Right lung (tissue), 5 donors: ENCODE data around the gene MARK4. TPM values are rescaled to one million over a fixed set of nuclear protein-coding genes. Genes with fewer than 3 reads are reported as not detected.

Experiments used
- DNase-seq, 2 donors: peaks; one replicate each; pipeline ENCODE4 v3.0.0-alpha.2; 2013
- polyA plus RNA-seq, 5 donors: library from polyadenylated mRNA; unstranded; fragments of 120-200 nt; gene quantifications; one replicate each; pipeline versions ENCODE4 v1.2.1 to v1.2.3, GENCODE V29; 2013; ENCODE audit warnings: inconsistent platforms in 1 of 5, low replicate concordance in 1 of 5; ENCODE audit not compliant: insufficient read length in 5 of 5, insufficient read depth in 1 of 5

The MARK4 gene
- polyA plus RNA-seq, 5 donors, result 24.9 to 40.4 (median 38.9) TPM

- no peak for DNase-seq
Measured at GRCh38 chr19:45271098-45271734, 20.1 kb downstream of the MARK4 start.

DNA sequence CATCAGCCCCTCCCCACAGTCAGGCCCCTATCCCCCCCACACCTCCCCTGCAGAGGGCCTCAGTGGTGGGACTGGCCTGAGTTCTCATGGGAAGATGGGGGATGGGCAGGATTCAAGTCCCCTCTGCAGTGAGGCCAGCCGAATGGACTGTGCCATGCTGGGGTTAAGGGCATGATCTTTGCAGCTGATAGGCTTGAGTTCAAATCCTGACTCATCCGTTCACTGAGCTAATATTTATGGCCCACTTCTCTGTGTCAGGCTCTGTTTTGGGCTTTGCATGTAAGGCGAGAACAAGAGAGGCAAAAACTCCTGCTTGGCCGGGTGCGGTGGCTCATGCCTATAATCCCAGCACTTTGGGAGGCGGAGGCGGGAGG is 20.7 kb downstream of the MARK4 start:
- DNase-seq, result no peak

DNA sequence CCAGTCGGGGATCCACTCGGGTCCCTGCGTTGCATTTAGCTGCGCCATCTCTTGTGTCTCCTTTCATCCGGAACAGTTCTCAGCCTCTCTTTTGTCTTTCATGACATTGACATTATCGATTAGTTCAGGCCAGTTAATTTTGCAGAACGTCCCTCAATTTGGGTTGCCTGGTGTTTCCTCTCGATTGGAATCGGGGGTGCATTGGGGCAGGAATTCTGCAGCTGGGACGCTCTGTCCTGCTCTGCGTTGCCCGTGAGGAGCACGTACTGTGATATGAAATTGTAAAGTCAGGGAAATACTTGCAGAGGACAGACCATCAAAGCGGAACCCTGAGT is 22.4 kb downstream of the MARK4 start:
- no peak for DNase-seq

- DNase-seq, result peak in 1 of 2 donors; percentile 14
Measured at GRCh38 chr19:45275370-45275971, 24.4 kb downstream of the MARK4 start.

DNA sequence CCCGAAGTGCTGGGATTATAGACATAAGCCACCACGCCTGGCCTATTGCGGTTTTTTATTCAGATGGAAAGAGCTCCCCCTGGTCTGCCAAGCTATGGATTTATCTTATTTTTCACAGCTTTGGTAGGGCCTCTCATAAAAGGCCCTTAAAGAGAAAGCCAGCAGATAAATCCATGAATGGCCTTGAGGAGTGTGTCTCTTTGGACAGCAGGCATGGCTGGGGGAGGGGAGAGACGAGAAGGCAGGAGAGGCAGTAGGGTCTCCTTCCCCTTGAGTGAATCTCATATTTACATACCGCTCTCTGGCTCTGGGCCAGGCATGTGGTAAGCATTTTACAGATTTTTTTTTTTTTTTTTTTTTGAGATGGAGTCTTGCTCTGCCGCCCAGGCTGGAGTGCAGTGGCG is 25.2 kb downstream of the MARK4 start:
- DNase-seq, result peak; percentile 64 to 72

GRCh38 chr19:45278087-45278486 is 27.0 kb downstream of the MARK4 start:
- DNase-seq, result no peak

DNA sequence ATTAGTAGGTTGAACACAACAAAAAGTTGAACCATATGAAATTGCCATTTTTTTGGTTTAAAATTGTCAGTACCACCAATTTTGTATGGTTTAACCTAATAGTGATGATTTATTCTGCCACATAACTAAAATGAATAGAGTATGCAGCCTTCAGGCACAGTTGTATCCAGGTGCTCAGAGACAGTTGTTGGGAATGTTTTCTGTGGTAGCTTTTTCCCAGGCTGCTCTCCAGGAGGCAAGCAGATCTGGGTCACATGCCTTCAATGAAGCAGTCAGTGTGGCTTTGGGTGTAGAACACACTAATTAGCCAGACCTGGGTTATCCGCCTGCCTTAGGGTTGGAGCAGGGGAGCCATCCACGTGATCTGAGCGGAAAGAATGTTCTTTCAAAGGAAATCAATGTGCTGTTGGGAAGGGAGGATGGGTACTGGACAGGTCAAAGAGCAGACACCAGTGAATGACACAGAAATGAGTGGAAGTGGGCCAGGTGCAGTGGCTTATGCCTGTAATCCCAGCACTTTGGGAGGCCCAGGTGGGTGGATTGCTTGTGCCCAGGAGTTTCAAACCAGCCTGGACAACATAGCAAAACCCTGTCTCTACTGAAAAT is 28.6 kb downstream of the MARK4 start:
- no peak for DNase-seq

- no peak for DNase-seq
Measured at GRCh38 chr19:45280471-45280961, 29.4 kb downstream of the MARK4 start.

DNA sequence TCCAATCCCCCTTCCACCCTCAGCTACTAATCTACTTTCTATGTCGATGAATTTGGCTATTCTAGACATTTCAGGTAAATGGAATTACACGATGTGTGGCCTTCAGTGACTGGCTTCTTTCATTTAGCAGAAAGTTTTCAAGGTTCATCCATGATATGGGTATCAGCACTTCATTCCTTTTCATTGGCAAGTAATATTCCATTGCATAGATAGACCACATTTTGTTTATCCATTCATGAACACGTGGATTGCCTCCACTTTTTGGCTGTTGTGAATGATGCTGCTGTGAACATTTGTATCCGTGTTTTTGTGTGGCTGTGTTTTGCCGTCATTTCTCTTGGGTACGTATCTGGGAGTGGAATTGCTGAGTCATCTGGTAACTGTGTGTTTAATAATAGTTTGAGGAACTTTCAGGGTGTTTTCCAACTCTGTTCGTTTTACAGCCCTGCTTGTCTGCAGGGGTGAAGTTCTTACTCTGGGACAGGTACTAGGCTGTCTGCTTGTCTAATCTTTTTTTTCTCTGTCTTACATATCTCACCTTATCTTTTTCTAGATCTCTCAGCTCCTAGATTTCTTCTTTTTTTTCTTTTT is 32.5 kb downstream of the MARK4 start:
- no peak for DNase-seq

DNA sequence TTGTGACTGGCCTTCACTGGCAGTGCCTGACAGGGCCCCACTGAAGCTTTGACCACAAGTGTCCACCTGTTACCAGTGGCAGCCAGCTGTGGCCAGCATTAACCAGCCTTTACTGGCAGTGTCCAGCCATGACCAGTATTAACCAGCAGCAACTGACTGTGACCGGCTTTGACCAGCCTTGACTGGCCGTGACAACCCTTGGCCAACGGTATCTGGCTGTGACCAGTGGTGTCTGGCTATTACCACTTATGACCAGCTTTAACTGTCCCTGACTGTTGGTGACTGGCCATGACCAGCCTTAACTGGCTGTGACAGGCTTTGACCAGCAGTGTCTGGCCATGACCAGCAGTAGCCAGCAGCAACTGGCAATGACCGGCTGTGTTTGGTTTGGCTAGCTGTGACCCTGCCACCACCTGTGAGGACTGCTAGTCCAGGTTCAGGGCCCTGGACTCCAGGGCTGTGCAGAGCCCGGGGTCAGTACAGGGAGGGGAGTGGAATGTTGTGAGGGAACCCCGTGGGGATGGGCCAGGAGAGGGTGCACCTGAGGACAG is 39.4 kb downstream of the MARK4 start:
- no peak for DNase-seq

- no peak for DNase-seq
Measured at GRCh38 chr19:45291834-45292233, 40.8 kb downstream of the MARK4 start.

GRCh38 chr19:45293682-45294081 is 42.6 kb downstream of the MARK4 start:
- no peak for DNase-seq

GRCh38 chr19:45294291-45295029 is 43.4 kb downstream of the MARK4 start:
- no peak for DNase-seq

- DNase-seq, result no peak
Measured at GRCh38 chr19:45295873-45296272, 44.8 kb downstream of the MARK4 start.

- DNase-seq, result no peak
Measured at GRCh38 chr19:45296355-45296754, 45.3 kb downstream of the MARK4 start.

DNA sequence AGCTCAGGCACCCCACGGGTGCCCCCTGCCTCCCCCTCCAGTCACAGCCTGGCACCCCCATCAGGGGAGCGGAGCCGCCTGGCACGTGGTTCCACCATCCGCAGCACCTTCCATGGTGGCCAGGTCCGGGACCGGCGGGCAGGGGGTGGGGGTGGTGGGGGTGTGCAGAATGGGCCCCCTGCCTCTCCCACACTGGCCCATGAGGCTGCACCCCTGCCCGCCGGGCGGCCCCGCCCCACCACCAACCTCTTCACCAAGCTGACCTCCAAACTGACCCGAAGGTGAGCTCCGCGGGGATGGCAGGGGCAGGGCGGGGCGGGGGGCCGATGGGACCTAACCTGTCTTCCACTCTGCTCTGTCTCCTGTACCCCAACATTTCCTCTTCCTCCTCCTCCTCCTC is 46.6 kb downstream of the MARK4 start:
- DNase-seq, result no peak

DNA sequence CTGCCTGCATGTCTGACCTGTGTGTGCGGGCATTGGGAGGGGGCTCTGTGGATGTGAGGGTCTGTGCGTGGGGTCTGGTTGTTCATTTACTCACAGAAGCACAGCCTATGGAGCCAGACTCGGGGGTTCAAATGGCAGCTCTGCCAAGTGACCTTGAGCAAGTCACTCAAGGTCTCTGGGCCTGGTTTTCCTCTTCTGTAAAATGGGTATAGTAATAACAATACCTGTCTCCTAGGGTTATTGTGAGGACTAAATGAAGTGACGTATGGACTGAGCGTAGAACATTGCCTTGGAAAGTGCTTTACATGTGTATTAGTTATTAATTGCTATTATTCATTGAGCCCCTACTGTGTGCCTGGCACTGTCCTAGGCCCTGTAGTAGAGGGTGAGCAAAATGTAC is 47.2 kb downstream of the MARK4 start:
- DNase-seq, result no peak

DNA sequence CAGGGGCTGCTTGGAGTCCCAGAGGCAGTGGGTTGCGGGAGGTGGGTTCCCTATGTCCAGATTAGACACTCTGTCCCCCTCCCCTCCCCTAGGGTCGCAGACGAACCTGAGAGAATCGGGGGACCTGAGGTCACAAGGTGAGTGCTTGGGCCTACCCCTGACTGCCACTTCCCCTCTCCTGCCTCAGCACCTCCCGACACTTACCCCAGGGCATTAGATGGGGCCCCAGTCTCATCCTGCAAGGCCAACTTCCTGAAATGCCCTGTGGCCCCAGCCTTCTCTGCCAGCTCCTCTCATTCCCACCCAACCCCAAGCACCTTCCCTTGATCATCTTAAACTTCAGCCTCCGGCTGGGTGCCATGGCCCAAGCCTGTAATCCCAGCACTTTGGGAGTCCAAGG is 48.6 kb downstream of the MARK4 start:
- DNase-seq, result no peak

- DNase-seq, result no peak
Measured at GRCh38 chr19:45302416-45302815, 51.3 kb downstream of the MARK4 start.

GRCh38 chr19:45303269-45304060 is 52.4 kb downstream of the MARK4 start:
- DNase-seq, result no peak
